Pons (tissue), 1 donor: ENCODE measurements around the gene ZBTB48.
"Not testable (repeated sequence)": the region's sequence is repeated elsewhere in the genome, so short reads cannot be mapped to it uniquely, and the experiment has no call there.

Experiments
- DNase-seq: peaks from one replicate; pipeline ENCODE4 v3.0.0-alpha.2; 2016; ENCODE audit warnings: low spot score

The ZBTB48 gene

DNA sequence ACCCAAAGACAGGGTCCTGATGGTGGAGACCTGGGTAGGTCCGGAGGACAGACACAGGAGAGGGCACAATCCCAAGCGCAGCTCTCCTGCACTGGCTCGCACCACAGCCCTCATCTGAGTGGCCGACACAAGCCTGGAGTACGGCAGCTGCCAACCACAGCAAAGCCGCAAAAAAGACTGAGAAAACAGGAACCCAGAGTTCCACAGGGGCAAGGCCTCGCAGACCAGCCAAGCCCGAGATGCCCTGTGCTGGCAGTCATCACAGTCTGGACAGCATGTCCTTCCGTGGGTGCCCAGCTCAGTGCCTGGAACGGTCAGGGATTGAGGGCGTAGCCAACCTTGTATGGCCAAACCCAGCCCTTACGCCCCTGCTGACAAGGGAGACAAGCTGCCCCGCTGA is 11.4 kb downstream of the ZBTB48 start:
- DNase-seq, result no peak

DNA sequence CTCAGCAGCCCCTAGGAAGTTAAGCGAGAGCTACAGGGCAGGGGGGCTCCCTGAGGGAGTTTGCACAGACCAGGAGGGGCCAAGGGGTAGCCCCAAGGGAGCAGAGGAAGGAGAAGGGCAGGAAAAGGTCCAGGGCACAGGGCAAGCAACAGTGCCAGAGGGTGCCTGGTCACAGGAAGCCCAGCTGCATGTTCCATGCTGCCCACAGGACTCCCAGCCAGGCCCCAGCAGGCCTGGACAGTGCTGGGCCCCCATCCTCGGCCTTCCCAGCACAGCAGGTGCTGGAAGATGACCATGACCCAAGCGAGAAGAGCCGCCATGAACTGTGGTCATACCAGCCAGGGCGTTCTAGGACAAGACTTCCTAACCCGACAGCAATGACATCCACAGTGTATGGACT is 11.8 kb downstream of the ZBTB48 start:
- DNase-seq, result no peak

DNA sequence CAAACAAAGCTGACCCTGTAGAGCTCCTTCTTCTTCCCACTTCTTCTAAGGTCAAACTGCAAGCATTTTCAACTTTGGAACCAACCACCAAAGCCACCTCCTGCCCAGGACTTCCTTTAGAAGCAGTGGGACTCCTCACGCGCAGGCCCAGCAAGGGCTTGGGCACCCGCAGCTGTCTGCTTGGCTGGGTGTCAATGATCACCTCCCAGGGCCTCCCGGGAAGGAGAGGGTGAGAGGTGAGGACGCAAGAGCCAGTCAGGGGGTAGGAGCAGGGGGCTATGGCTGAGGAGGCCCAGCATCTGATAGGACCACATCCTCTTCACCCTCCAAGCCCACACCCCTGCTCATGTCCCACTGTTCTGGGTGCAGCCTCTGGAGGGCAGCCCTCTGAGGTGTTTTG is 12.6 kb downstream of the ZBTB48 start:
- DNase-seq, result no peak

DNA sequence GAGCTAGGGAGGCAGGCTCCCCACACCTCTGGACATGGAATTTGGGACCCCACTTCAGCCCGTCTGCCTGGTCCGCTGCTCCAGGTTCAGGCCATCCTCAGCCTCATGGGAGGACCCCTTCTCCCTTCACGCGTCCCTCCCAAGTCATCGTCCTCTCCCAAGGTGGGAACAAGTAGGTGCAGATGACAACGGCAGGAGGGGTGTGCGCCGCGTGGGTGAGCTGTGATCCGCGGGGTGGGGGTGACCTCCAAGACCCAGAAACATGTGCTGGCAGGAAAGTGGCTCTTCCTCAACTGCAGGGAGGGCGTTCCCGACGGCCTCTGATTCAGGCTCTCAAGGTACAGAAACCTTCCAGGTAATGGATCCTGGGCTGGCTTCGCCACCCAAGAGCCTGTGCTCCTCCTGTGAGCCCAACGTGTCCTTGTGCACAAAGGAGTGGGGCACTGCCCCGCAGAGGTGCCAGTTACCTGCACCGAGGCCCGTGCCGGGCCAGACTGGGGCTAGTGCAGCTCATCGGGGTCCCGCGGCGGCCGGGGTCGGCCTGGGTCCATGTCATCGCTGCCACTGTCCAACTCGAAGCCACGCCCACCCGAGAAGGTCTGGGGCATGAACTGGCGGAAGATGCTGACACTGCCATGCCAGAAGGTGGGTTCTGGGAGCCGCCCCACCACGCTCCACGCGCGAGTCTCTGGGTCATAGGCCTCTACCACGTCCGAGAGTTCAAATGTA is 13.2 kb downstream of the ZBTB48 start:
- DNase-seq, result no peak

DNA sequence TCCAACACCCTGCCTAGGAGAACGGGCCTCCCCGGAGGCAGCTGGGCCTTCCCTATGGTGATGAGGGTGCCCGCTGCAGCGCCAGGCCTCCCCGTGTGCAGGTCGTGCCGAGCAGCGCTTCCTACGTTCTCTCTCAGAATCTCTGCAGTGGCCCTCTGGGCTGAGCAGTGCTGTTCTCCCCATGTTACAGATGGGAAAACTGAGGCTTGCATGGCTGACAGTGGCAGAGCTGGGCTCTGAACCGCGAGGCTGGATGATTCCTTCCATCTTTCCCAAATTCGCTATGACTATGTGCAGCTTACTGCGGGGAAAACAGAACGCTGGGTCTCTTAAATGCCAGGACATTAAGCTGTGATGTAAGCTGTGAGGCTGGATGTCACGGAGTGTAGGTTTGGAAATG is 14.0 kb downstream of the ZBTB48 start:
- no peak for DNase-seq

DNA sequence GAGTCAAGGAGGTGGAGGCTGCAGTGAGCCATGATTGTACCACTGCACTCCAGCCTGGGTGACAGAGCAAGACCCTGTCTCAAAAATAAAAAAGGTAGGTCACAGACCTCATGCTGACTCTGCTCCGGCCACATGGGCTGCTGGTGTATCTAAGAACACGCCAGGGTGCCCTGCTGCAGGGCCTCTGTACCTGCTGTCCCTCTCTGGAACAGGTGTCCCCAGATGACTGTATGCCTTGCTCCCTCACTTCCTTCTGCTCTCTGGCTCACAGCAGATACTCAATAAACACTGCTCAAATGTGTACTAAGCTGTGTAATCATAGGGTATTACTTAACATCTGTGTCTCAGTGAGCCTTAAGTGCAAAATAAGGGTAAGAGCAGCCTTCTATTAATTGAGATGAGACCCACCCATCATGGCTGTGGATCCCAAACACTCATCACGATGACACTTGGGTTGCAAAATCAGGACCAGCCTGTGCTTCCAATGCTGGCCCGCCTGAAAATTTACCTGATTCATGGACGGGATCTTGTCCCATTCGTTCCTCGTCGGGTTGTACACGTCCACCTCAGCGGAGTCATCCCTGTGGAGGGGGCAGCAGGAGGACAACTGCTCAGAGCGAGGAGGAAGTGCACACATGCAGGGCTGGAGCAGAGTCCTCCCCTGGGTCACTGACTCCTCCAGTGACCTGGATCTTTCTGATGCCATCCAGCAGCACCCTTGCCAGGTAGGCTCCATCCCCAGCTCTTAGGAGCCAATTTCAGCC is 15.4 kb downstream of the ZBTB48 start:
- DNase-seq, result no peak

DNA sequence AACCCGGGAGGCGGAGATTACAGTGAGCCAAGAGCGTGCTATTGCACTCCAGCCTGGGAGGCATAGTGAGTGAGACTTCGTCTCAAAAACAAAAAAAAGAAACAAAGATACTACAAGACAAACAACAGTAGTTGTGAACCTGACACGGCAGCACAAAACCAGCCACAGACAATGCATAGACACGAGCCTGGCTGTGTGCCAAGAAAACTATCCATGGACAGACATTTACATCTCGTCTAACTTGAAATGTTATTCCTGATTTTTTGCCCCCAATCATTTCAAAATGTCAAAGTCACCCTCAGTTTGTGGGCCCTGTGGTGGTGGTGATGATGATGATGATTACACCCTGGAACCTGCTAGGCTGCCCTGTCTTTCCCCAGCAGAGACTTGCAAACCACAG is 16.6 kb downstream of the ZBTB48 start:
- no peak for DNase-seq

DNA sequence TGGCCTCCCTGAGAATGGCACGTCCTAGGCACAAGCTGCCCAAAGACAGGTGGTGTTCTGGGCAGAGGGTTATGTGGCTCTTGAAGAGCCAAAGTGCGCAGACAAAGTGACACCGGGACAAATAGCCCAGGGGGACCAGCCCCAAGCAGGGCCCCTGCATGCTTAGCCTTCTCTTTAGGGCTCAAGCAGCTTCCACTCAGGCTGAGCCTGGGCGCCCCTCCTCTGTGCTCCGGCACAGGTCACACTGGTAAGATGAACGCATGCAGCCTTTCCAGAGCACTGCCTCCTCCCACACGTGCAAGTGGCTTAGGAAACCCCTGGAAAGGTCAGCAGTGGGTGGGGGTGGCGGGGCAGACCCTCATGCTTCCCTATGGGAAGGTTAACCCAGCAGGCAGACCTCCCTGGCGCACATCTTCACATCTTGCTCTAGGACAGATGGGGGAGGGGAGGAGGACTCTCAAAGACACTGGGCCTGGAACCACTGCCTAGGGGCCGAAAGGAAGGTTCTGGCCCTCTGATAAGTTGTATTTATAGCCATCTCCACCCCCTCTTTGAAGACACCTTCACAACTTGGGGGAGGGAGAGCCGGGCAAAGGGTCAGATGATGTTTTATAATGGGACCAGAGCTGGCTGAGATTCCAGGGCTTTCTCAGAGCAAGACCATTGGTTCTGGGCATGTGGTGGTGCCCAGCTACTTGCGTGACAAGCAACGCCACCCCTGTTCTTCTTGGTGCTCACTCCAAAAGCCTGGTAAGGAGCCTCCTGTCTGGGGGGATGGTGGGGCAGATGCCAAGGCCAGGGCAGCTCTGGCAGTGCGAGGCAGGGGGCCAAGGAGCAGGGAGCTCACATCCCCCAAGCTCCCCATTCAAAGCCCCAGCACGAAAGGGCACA is 17.3 kb downstream of the ZBTB48 start:
- DNase-seq, result no peak

DNA sequence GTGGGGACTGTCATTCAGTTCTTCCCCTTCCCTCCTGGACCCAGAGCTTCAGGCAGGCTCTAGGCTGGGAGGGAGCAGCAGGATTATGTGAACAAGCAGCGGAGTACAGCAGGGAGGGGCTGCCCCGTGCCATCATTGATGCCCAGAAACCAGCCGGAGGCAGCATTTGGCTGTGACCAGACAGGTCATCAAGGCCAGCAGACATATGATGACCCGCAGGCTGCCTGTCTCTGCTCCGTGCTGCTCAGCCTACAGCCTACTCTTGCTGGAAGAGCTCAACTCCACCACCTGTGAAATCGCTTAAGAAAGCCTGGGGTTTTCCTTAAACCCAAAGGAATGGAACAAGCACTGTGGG is 18.0 kb downstream of the ZBTB48 start:
- DNase-seq, result no peak

DNA sequence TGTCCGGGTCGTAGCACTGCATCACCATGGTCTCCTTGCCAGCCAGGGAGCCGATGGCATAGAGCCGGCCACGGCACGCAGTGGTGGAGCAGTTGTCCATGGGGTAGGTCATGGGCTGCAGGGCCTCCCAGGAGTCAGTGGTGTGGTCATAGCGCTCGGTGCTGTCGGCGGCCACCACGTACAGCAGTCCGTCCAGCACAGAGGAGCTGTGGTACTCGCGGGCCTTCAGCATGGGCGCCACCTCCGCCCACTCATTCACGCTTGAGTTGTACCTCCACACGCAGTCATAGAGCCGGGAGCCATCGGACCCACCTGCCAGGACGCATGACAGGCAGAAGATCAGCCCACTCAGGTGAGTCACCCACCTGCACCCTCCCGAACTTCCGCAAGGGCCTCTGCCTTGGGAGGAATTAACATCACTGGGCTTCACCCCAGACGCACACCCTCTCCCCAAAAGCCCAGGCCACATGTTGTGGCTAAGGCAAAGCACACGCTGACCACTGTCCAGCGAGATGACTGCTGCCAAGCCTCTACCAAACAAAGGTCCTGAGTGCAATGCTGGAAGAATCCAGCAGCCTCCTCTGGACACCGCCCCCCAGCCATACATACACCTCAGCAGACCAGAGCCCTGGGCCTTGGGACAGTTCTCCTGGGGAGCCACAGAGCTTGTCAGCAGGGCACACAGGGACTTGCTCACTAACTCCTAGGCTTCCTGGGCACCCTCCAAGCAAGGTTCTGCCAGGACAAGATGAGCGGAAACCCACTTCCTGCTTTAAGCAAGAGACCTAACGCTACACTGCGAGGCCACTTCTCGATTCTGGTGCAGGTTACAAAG is 19.6 kb downstream of the ZBTB48 start:
- peak; percentile 41 for DNase-seq

DNA sequence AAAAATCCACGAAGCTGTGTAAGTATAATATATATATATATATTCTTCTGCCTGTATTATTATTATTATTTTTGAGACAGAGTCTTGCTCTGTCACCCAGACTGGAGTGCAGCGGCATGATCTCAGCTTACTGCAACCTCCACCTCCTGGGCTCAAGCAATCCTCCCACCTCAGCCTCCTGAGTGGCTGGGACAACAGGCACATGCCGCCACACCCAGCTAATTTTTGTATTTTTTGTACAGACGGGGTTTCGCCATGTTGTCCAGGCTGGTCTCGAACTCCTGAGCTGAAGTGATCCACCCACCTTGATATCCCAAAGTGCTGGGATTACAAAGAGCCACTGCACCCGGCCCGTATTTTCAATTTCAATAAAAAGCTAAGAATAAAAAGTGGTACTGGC is 20.2 kb downstream of the ZBTB48 start:
- DNase-seq, result not testable (repeated sequence)

DNA sequence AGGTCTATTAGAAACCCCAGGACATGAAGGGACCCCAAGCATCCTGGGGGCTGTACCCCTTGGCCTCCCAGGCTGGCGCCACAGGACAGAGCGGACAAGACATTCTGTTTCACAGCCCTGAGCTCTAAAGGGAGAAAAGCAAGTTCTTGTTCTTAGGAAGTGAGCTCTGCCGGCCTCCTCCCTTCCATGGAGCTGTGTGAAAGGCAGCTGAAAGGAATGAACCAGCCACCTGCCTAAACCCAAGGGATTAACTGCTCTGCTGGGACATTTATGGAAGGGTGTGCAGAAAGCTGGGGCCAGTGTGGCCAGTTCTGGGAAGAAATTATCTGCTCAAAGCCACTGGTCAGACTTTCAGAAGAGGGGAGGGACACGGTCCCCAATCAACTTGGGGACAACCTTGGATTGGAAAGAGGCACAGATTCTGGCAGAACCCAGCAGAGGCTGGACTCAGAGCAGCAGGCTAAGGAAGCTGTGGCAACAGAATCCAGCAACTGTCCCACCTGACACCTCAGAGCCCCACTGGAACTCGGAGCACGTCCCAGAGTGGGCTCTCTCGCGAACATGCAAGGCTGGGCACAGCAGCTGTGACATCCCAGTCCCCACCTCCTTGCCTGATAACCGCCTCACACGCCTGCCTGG is 20.7 kb downstream of the ZBTB48 start:
- no peak for DNase-seq

DNA sequence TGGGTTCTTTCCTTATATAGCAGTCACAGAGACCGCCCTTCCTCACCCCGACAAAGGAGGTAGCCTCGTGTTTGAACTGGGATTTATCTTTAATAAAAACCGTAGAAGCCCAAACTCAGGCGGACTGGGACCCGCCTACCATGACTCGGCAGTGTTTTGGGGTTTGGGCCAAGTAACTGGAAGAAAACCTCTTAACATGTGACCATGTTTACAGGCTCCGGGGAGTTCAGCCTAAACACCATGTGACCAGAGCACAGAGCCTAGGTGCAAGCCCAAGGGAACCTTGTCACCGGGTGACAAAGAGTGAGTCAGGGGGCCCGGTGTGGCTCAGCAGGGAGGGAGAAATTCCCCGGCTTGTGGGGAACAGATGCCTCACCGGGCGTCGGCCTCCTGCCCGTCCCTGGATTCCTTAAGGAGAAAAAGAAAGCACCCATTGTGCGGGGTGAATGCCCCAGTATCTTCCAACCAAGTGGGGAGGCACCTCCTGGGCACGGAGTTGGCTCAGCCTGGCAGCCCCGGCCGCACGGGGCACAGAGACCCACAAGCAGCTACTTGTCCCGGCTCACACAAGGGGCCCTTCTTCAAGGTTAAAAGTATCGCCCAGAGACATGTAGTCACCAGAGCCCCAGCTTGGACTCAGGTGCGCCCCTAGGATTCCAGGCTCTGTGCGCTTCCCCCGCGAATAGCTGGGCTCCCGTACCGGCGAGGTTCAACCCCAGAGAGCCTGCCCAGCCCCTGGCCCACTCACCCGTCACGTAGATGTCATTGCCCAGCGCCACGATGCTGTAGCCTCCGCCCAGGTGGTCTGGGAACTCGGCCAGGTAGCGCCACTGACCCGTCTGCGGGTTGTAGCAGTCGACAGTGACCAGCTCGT is 21.5 kb downstream of the ZBTB48 start:
- DNase-seq, result peak; percentile 91

DNA sequence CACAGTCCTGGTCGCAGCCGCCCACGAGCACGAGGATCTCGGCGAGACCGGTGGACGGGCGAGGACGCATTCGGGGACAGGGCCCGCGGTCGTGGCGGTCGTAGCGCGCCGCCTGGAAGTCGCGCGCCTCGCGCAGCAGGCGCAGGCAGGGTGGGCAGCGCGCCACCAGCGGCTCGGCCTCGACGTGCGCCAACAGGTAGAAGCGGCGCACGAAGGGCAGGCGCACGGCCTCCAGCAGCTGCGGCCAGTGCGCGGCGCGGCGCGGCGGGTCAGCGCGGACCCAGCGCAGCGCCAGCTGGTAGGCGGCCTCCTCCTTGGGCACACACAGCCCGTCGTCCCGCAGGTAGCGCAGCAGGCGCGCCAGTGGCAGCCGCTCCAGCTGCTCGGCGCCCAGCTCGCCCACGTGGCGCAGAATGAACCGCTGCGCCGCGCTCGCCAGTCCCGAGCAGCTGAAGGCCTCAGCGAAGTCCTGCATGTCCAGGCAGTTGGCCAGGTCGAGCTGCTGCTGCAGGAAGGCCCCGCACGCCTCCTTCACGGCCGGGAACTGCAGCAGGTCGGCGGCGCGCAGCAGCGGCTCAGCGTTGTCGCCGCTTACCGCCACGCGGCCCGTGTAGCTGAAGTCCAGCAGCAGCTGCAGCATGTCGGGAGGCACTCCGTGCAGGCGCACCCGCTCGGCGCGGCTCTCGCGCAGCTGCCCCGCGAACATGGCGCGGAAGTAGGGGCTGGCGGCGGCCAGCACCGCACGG is 22.3 kb downstream of the ZBTB48 start:
- no peak for DNase-seq

DNA sequence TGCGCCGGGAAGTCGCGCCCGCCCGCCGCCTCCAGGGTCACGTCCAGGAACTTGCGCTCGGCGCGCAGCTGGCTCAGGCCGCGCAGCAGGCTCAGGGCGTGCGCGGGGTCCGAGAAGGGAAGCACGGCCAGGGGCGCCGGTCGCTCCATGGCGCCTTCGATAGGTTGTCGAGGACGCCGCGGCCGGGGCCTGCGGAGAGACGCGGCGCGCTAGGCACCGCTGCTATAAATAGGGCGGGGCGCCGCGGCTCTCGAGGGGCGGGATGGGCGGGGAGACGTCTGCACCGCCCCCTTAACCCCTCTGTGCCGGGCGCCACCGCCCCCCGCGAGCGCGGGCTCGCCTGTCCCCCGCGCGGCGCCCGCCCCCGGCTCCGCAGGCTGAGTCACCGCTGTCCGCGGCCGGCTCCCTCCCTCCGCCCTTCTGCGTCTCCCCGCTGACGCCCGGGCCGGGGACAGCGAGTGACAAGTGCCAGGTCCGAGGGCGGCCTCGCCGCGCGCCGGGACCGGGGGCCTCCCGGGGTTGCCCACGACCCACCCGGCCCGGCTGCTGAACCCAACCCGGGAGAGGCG is 23.0 kb downstream of the ZBTB48 start, which contains the start of gene KLHL21:
KLHL21 (minus strand) TSS at position 201 of the 569 bp plus-strand sequence; CDS start at position 149, 52 bp downstream.
- peak; percentile 85 for DNase-seq

DNA sequence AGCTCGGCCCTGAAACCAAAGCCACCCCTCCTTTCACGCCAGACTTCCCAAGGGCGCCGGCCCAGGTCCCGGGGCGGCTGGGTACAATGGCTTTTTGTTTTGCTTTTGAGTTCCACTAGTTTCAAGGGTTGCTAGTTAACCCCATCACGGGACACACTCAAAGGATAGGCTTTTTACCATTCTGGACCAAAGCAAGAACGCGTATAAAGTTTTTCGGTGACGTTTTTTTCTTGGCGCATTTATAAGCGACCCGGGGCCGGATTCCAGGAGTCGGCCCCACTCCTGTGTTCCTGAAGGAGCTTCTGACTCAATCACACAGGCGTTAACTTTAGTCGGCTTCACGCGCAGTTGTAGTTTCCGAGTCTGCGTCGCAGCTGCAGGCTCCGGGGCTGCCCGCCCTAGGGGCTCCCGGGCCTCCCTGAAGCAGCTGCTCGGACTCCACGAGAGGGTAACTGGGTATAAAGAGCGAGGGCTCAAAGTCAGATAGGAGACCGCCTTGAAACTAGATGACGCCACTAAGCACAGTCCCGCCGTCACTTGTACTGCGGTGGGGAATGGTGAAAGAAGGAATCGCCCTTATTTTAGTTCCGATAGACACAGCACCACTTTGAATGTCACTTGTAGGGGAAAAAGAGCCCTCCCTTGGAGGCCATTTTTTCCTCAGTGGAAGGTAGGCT is 23.6 kb downstream of the ZBTB48 start:
- peak; percentile 91 for DNase-seq

DNA sequence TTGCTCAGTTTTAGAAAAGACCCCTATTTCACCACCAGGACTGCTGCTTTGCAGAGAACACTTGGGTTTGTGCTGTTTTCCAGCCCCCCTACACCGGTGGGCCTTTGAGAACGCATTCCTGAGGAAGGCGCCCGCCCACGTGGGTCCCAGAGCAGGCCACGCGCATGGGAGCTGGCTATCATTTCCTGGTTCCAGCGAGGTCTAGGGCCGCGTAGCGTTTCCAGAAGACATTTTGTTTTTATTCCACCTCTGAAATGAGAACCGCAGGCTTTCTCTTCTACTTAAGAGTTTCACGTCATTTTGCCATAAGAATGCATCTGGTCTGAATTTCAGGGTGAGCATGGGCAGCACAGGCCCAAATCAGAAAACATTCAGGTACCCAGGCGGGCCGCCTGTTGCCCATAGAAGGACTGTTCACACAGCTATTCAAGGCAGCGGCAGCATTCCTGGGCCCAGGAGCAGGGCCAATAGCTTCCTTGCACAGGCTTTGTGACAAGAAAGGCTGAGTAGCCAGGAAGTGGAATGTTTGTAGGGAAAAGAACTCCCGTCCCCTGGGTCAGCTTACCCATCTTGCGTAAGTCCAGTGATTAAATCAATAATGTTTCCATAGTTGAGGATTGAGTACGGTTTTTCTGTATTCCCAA is 24.2 kb downstream of the ZBTB48 start:
- peak; percentile 57 for DNase-seq
